Measurements from ENCODE around the gene NAP1L1.

DNA sequence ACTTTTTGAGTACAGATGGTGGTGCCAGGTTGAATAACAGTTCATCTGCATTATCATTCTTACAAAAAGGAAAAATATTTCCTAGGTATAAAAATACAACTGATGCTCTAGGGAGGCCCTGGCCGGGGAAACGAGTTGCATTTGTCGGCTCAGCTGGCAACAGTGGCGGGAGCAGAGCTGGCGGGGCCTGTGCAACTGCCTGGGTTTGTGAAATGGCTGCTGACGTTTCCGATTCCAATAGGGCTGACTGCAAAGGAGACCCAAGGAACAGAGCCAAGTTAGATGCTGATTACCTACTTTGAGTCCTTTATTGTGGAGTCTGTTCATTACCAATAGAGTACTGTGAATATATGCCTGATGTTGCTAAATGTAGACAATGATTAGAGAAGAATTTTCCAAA is 27.2 kb downstream of the NAP1L1 start:
- TF ChIP-seq MYC (IDR thresholded peaks at IDR 0.05; ENCODE audit: low read depth, low read length) (no peak), POLR2A (IDR thresholded peaks at IDR 0.05; ENCODE audit: extremely low read depth, insufficient read length) (no peak)
- TF ChIP-seq, protein P1, sequence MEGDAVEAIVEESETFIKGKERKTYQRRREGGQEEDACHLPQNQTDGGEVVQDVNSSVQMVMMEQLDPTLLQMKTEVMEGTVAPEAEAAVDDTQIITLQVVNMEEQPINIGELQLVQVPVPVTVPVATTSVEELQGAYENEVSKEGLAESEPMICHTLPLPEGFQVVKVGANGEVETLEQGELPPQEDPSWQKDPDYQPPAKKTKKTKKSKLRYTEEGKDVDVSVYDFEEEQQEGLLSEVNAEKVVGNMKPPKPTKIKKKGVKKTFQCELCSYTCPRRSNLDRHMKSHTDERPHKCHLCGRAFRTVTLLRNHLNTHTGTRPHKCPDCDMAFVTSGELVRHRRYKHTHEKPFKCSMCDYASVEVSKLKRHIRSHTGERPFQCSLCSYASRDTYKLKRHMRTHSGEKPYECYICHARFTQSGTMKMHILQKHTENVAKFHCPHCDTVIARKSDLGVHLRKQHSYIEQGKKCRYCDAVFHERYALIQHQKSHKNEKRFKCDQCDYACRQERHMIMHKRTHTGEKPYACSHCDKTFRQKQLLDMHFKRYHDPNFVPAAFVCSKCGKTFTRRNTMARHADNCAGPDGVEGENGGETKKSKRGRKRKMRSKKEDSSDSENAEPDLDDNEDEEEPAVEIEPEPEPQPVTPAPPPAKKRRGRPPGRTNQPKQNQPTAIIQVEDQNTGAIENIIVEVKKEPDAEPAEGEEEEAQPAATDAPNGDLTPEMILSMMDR (IDR thresholded peaks at IDR 0.05; ENCODE audit: low read depth, low read length), result no peak
- TF ChIP-seq, protein P2, sequence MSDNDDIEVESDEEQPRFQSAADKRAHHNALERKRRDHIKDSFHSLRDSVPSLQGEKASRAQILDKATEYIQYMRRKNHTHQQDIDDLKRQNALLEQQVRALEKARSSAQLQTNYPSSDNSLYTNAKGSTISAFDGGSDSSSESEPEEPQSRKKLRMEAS (IDR thresholded peaks at IDR 0.05; ENCODE audit: low read depth, low read length), result no peak
